Effector memory CD8-positive, alpha-beta T cell (primary cell): ENCODE results near the gene CLNS1A.
"Not testable (repeated sequence)": the region's sequence is repeated elsewhere in the genome, so short reads cannot be mapped to it uniquely, and the experiment has no call there.

Experiments
- ATAC-seq: fragments of 150-1000 bp; cut with Tn5 transposase; replicated peaks from 2 replicates; pipeline ENCODE4 v1.10.0; 2021; ENCODE audit warnings: mild to moderate bottlenecking, moderate library complexity
- DNase-seq, 3 experiments: peaks; one replicate each; pipeline ENCODE4 v3.0.0; 2021
- H3K27ac Mint-ChIP-seq, 2 donors: one replicate each; pipeline ENCODE4 v1.8.0; 2022; ENCODE audit warnings: mild to moderate bottlenecking in 2 of 2, mixed read lengths in 2 of 2, moderate library complexity in 2 of 2
- H3K27me3 Mint-ChIP-seq, 2 donors: one replicate each; pipeline ENCODE4 v1.8.0; 2022; ENCODE audit warnings: mixed read lengths in 2 of 2
- H3K36me3 Mint-ChIP-seq: one replicate; pipeline ENCODE4 v1.8.0; 2022; ENCODE audit warnings: mild to moderate bottlenecking, moderate library complexity, mixed read lengths; ENCODE audit not compliant: insufficient read depth
- H3K4me1 Mint-ChIP-seq, 2 donors: one replicate each; pipeline ENCODE4 v1.8.0; 2022; ENCODE audit warnings: low read depth in 2 of 2, mixed read lengths in 2 of 2
- H3K4me3 Mint-ChIP-seq, 2 donors: one replicate each; pipeline ENCODE4 v1.8.0; 2022; ENCODE audit warnings: mild to moderate bottlenecking in 2 of 2, mixed read lengths in 2 of 2, moderate library complexity in 2 of 2
- H3K9me3 Mint-ChIP-seq, 2 donors: one replicate each; pipeline ENCODE4 v1.8.0; 2022; ENCODE audit warnings: mixed read lengths in 2 of 2

CLNS1A gene

DNA sequence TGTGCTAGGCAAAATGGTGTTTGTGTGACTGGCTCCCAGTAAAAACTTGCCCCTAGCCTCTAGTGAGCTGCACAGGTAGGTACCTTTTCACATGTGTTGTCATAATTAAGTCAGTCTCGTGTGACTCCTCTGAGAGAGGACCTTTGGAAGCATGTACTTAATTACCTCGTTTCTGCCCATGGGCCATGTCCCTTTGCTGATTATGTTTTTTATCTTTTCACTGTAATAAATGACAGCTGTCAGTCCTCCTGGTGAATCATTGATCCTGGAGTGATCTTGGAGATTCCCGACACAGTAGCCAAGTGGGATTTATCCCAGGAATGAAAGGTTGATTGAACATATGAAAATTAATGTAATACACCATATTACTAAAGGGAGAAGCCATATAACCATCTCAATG is 12.5 kb upstream of the CLNS1A start:
- H3K27me3 Mint-ChIP-seq: peaks cover 17 to 26% of the 10 kb centered on the region in 2 donors
- no peak overlapping the region for H3K4me3 Mint-ChIP-seq
- ATAC-seq (no peak), DNase-seq (no peak)
- H3K36me3 Mint-ChIP-seq: peaks cover 2% of the 10 kb centered on the region
- H3K4me1 Mint-ChIP-seq: no peaks in the 10 kb centered on the region
- no peak overlapping the region for H3K27ac Mint-ChIP-seq
- no peaks in the 10 kb centered on the region for H3K9me3 Mint-ChIP-seq

DNA sequence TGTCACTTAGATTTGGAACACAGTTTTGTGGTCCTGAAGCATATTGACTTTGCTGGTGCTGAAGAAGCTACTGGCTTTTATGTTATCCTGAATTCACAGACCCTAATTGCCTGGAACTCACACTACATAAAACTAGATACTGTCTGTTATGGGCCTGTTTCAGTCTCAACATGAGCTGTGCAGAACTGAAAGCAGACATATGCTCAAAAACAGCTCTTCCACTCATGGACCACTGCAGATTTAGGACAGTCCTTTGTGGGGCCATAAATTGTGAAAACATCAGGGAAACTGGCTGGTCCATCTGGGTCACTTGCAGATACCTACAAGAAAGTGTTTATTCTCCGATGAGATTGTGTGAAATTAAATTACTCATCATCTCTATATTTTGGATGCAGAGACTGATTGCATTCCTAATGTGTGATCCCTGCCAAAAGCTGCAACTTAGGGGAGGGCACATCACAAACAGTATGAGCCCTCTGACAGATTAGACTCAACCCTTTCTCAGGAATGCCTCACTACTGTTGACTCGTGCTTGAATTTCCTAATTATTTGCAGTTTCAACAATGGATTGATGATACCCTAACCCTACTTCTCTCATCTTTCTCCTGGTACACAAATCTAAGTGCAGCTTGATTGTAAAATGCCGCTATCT is 10.2 kb upstream of the CLNS1A start:
- H3K27ac Mint-ChIP-seq: no peak overlapping the region
- no peak for ATAC-seq
- H3K4me3 Mint-ChIP-seq: no peak overlapping the region
- no peak for DNase-seq
- peaks cover 3% of the 10 kb centered on the region for H3K36me3 Mint-ChIP-seq
- H3K27me3 Mint-ChIP-seq: peaks cover 23 to 36% of the 10 kb centered on the region in 2 donors
- H3K4me1 Mint-ChIP-seq: no peaks in the 10 kb centered on the region
- no peaks in the 10 kb centered on the region for H3K9me3 Mint-ChIP-seq

DNA sequence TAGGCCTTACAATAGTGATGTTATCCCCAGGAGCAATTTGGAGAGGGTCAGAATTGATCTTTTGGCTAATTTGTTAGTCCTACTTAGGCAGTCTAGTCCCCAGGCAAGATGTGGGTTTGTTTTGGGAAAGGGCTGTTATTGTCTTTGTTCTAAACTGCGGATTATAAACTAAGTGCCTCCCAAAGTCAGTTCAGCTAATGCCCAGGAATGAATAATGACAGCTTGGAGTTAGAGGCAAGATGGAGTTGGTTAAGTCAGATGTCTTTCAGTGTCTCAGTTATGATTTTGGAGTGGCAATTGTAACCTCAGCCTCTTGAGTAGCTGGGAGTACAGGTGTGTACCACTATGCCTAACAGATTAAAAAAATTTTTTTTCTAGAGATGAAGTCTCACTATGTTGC is 7.3 kb upstream of the CLNS1A start:
- Mint-ChIP-seq H3K9me3 (no peaks in the 10 kb centered on the region), H3K27me3 (peaks cover 15 to 29% of the 10 kb centered on the region in 2 donors), H3K36me3 (peaks cover 3% of the 10 kb centered on the region), H3K4me3 (no peak overlapping the region), H3K27ac (no peak overlapping the region), H3K4me1 (no peaks in the 10 kb centered on the region)
- no peak for ATAC-seq
- no peak for DNase-seq

DNA sequence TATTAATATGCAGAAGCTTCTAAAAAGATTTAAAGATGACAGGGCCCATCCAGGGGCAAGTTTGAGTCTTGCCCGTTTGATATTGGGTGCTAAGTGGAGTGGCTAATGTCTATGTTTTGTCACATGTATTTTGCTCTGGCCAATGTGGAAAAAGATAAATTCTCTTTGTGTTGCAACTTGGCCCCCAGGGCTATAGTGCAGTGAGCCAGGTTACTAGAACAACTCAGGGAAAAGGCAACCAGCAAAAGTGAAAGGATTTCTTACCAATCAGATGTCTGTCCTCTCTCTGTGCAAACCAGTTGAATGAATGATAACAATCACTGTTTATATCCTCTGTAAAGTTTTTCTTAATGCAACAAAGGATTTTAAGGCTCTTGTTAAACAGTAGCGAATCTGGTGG is 4.6 kb upstream of the CLNS1A start:
- Mint-ChIP-seq H3K4me1 (peaks cover 4 to 7% of the 10 kb centered on the region in 2 donors), H3K9me3 (no peaks in the 10 kb centered on the region), H3K36me3 (peaks cover 7% of the 10 kb centered on the region), H3K4me3 (no peak overlapping the region), H3K27me3 (peaks cover 6 to 24% of the 10 kb centered on the region in 2 donors), H3K27ac (no peak overlapping the region)
- no peak for DNase-seq
- no peak for ATAC-seq

DNA sequence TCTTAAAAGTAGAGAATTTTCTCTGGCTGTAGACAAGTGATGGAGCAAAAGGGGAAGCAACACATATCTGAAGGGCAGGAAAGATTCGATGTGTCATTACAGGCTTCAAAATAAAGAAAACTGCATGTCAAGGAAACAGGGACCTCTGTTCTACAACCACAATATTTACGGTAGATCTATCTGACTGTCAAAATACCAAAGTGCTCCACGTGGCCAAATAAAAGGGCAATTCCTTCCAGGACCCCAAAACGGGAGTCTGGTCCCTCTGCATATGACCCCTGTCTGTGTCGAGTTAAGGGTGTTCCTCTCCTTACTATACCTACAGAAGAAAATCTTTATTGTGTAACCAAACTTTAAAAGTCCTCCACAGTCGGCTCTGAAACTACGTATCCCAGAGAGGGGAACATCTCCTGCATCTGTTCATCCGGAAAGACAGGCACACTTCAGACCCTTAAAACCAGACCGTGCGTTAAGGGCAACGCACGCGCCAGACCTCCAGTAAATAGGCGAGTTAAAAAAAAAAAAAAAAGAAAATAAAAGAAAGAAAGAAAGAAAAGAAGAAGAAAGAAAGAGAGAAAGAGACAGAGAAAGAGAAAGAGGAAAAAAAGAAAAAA is 756 bp downstream of the CLNS1A start:
- no peaks in the 10 kb centered on the region for H3K9me3 Mint-ChIP-seq
- ATAC-seq (no peak), DNase-seq (no peak)
- peaks cover 16% of the 10 kb centered on the region for H3K36me3 Mint-ChIP-seq
- H3K27me3 Mint-ChIP-seq: no peaks in the 10 kb centered on the region
- peak overlapping the region; percentile 92 to 95 for H3K27ac Mint-ChIP-seq
- peaks cover 17 to 37% of the 10 kb centered on the region in 2 donors for H3K4me1 Mint-ChIP-seq
- peak overlapping the region; percentile 93 for H3K4me3 Mint-ChIP-seq

DNA sequence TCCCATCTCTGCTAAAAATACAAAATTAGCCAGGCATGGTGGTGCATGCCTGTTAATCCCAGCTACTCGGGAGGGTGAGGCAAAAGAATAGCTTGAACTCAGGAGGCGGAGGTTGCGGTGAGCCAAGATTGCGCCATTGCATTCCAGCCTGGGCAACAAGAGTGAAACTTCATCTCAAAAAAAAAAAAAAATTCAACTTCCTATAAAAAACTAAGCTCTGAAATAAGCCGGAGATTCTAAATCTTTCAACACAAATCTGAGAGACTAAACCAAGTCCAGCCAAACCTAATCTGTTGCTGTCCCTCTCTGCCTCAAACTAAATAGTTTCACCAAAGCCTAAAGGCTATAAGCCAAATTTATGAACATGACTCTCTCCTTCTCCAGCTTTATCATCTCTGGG is 3.7 kb downstream of the CLNS1A start:
- peaks cover 30% of the 10 kb centered on the region for H3K36me3 Mint-ChIP-seq
- H3K4me1 Mint-ChIP-seq: peaks cover 23 to 45% of the 10 kb centered on the region in 2 donors
- not testable (repeated sequence) for ATAC-seq, DNase-seq, H3K4me3 Mint-ChIP-seq, H3K27me3 Mint-ChIP-seq, H3K9me3 Mint-ChIP-seq, H3K27ac Mint-ChIP-seq

DNA sequence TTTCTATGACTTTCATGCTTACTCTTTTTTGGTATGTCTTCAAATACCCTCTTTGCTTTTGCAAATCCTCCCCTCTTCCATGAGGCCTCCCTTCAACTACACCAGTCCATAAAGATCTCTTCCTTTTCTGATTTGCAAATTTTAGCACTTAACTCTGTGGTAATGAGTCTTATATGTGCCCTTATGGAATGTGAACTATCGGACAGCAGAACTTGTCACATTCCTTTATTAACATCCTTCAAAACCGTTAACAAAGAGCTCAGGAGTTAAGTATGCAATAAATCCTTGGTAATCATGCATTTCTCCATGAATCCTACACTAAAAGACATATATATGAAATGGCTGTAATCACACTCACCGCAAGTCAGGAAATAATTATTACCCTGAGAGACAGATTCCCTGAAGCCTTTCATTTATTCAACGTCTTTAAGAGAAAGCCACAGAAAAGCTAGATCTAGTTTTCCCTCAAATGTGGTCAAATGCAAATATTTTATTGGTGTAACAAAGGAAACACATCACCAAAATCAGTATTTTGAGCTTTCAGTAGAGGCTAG is 7.4 kb downstream of the CLNS1A start:
- H3K27ac Mint-ChIP-seq: peak overlapping the region; percentile 2 to 23
- H3K4me3 Mint-ChIP-seq: no peak overlapping the region
- H3K4me1 Mint-ChIP-seq: peaks cover 6 to 19% of the 10 kb centered on the region in 2 donors
- H3K36me3 Mint-ChIP-seq: peaks cover 46% of the 10 kb centered on the region
- no peaks in the 10 kb centered on the region for H3K9me3 Mint-ChIP-seq
- ATAC-seq (no peak), DNase-seq (no peak)
- H3K27me3 Mint-ChIP-seq: no peaks in the 10 kb centered on the region

DNA sequence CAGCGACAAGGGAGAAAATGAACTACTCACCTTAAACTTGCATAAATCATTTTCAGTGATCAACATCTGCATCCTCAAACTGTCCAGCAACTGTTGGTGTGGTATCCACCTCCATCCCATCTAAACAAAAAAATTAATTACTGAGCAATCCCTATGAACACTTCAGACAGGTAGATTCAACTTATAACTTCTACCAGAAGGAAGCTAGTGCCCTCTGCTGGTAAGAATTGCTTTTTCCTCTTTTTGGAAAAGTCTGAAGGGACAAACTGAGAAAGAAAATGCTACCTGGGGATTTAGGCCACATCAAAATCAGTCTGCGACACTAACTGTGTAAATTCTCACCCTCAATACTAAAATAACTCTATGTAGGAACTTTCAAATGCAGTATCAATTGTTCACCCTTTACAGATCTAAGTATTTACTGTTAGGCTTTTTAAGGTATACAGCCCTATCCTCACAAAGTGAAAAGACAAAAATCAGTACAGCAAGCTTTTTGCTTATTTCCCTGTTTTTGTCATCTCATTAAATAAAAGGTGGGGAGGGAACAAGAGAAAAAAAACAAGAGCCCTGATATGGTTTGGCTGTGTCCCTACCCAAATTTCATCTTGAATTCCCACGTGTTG is 17.9 kb downstream of the CLNS1A start:
- peak; percentile 35 for ATAC-seq
- peaks cover 0 to 3% of the 10 kb centered on the region in 2 donors for H3K4me1 Mint-ChIP-seq

GRCh38 chr11:77617892-77618291 is 19.7 kb downstream of the CLNS1A start:
- no peak for ATAC-seq
- Mint-ChIP-seq H3K9me3 (no peaks in the 10 kb centered on the region), H3K36me3 (peaks cover 37% of the 10 kb centered on the region), H3K4me3 (no peak overlapping the region), H3K4me1 (no peaks in the 10 kb centered on the region), H3K27me3 (no peaks in the 10 kb centered on the region), H3K27ac (no peak overlapping the region)
- no peak for DNase-seq

More for the DNA sequence above, 17.9 kb downstream of the CLNS1A start:
- Mint-ChIP-seq H3K36me3 (peaks cover 48% of the 10 kb centered on the region), H3K27me3 (no peaks in the 10 kb centered on the region), H3K27ac (peak overlapping the region in 1 of 2 donors; percentile 33), H3K4me3 (no peak overlapping the region), H3K9me3 (no peaks in the 10 kb centered on the region)
- peak; percentile 27 to 34 (median 29) for DNase-seq

- Mint-ChIP-seq H3K4me3 (no peak overlapping the region), H3K27me3 (no peaks in the 10 kb centered on the region), H3K36me3 (peaks cover 27% of the 10 kb centered on the region), H3K4me1 (no peaks in the 10 kb centered on the region), H3K9me3 (no peaks in the 10 kb centered on the region), H3K27ac (no peak overlapping the region)
- DNase-seq: no peak
- ATAC-seq: no peak
Measured at GRCh38 chr11:77611921-77612320, 25.7 kb downstream of the CLNS1A start.

- H3K9me3 Mint-ChIP-seq: no peaks in the 10 kb centered on the region
- no peak overlapping the region for H3K27ac Mint-ChIP-seq
- ATAC-seq: no peak
- no peaks in the 10 kb centered on the region for H3K27me3 Mint-ChIP-seq
- peaks cover 14% of the 10 kb centered on the region for H3K36me3 Mint-ChIP-seq
- H3K4me3 Mint-ChIP-seq: no peak overlapping the region
- H3K4me1 Mint-ChIP-seq: no peaks in the 10 kb centered on the region
- no peak for DNase-seq
Measured at GRCh38 chr11:77609234-77609633, 28.4 kb downstream of the CLNS1A start.

- Mint-ChIP-seq H3K9me3 (no peaks in the 10 kb centered on the region), H3K27me3 (no peaks in the 10 kb centered on the region), H3K36me3 (peaks cover 5% of the 10 kb centered on the region), H3K27ac (no peak overlapping the region), H3K4me1 (no peaks in the 10 kb centered on the region), H3K4me3 (no peak overlapping the region)
- no peak for ATAC-seq
- no peak for DNase-seq
Measured at GRCh38 chr11:77604281-77604680, 33.3 kb downstream of the CLNS1A start.

- no peak overlapping the region for H3K4me3 Mint-ChIP-seq
- H3K27me3 Mint-ChIP-seq: no peaks in the 10 kb centered on the region
- H3K36me3 Mint-ChIP-seq: no peaks in the 10 kb centered on the region
- no peaks in the 10 kb centered on the region for H3K9me3 Mint-ChIP-seq
- no peak overlapping the region for H3K27ac Mint-ChIP-seq
- DNase-seq: no peak
- H3K4me1 Mint-ChIP-seq: no peaks in the 10 kb centered on the region
- ATAC-seq: no peak
Measured at GRCh38 chr11:77602381-77603088, 35.1 kb downstream of the CLNS1A start.
